ENCODE measurements around the gene CNIH3. TPM values are rescaled to one million over a fixed set of nuclear protein-coding genes. Genes with fewer than 3 reads are reported as not detected.

The CNIH3 gene
- total RNA-seq, 1 experiment from 2014 or later = 3.7 TPM

DNA sequence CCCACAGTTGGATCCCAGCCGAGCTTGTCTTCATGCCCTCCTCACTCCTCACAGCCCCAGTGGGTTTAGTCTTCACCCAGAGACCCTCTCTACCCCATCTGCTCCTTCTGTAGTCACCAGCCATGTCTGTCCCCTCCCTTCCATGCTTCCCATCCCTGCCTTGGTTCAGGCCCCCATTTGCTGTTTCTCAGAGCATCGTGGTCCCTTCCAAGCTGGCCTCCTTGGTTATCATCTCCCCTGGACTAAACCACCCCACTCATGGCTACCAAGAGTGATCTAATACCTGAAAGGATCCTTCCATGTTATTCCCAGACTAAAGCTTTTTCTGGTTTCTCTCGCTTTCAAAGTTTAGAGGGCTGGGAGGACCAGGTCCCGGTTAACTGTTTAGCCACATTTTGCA lies 8.3 kb downstream of the CNIH3 start:
- Histone ChIP-seq H3K4me3 (ENCODE audit: low read depth in 2 of 2, low read length in 2 of 2) (no peak overlapping the region), H3K9me3 (ENCODE audit: control insufficient read depth, insufficient read depth, low read depth, low read length) (no peaks in the 10 kb centered on the region), H3K4me1 (ENCODE audit: control insufficient read depth, insufficient read depth, low read length) (no peaks in the 10 kb centered on the region), H3K36me3 (ENCODE audit: control insufficient read depth, insufficient read depth, low read length) (no peaks in the 10 kb centered on the region), H3K27me3 (ENCODE audit: control insufficient read depth, insufficient read depth, low read length) (no peaks in the 10 kb centered on the region; the same call in 1 of the 2 replicates), H3K27ac (ENCODE audit: low read length) (no peak overlapping the region)
- intact Hi-C loops (cut with micrococcal nuclease; ENCODE audit: unreplicated experiment) = no loop called here
- BruUV-seq (replicated peaks) = no TSS peak
- DNase-seq (ENCODE audit: low read depth, low spot score) (no peak), ATAC-seq (no peak)
- TF ChIP-seq, protein P1, sequence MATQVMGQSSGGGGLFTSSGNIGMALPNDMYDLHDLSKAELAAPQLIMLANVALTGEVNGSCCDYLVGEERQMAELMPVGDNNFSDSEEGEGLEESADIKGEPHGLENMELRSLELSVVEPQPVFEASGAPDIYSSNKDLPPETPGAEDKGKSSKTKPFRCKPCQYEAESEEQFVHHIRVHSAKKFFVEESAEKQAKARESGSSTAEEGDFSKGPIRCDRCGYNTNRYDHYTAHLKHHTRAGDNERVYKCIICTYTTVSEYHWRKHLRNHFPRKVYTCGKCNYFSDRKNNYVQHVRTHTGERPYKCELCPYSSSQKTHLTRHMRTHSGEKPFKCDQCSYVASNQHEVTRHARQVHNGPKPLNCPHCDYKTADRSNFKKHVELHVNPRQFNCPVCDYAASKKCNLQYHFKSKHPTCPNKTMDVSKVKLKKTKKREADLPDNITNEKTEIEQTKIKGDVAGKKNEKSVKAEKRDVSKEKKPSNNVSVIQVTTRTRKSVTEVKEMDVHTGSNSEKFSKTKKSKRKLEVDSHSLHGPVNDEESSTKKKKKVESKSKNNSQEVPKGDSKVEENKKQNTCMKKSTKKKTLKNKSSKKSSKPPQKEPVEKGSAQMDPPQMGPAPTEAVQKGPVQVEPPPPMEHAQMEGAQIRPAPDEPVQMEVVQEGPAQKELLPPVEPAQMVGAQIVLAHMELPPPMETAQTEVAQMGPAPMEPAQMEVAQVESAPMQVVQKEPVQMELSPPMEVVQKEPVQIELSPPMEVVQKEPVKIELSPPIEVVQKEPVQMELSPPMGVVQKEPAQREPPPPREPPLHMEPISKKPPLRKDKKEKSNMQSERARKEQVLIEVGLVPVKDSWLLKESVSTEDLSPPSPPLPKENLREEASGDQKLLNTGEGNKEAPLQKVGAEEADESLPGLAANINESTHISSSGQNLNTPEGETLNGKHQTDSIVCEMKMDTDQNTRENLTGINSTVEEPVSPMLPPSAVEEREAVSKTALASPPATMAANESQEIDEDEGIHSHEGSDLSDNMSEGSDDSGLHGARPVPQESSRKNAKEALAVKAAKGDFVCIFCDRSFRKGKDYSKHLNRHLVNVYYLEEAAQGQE (IDR thresholded peaks at IDR 0.05; ENCODE audit: insufficient read depth in 1 of 2, low read depth in 2 of 2, low read length in 1 of 2) = no peak
- TF ChIP-seq TCF7L2 (IDR thresholded peaks at IDR 0.05; ENCODE audit: low read depth, low read length) = no peak
- TF ChIP-seq SIN3A (IDR thresholded peaks at IDR 0.05; ENCODE audit: borderline replicate concordance, insufficient read depth, low read depth, low read length) = no peak
- TF ChIP-seq, protein P2, sequence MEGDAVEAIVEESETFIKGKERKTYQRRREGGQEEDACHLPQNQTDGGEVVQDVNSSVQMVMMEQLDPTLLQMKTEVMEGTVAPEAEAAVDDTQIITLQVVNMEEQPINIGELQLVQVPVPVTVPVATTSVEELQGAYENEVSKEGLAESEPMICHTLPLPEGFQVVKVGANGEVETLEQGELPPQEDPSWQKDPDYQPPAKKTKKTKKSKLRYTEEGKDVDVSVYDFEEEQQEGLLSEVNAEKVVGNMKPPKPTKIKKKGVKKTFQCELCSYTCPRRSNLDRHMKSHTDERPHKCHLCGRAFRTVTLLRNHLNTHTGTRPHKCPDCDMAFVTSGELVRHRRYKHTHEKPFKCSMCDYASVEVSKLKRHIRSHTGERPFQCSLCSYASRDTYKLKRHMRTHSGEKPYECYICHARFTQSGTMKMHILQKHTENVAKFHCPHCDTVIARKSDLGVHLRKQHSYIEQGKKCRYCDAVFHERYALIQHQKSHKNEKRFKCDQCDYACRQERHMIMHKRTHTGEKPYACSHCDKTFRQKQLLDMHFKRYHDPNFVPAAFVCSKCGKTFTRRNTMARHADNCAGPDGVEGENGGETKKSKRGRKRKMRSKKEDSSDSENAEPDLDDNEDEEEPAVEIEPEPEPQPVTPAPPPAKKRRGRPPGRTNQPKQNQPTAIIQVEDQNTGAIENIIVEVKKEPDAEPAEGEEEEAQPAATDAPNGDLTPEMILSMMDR (IDR thresholded peaks at IDR 0.05) = no peak
- TF ChIP-seq POLR2AphosphoS5 (IDR thresholded peaks at IDR 0.05; ENCODE audit: low read depth, low read length) = no peak
- ChIA-PET POLR2A (interaction anchor here (0.5 kb wide), 1 partner anchor 36 kb away, joined by 3 read pairs; no protein-coding TSS in a partner anchor), CTCF (no interaction called here)
- in situ Hi-C loops (cut with HindIII; ENCODE audit: low pct_unique_long_range_greater_than_20kb, low sequenced_read_pairs) = no loop called here

DNA sequence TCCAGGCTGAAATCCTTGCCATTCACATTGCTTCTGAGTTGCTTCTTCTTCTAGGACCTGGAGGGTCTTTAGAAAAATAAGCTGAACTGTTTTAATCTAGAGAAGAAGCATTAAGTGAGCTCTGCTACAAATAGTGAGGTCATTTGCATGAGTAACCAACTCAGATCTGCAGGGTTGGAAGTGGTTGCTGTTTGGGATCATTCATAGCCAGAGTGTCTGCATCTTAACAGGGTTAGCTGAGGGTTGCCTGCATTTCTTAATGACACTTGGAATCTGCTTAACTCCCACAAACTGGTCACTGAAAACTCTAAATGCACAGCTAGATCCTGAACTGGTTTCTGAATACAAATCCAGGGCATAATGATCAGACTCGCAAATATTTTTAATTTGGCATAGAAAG lies 9.9 kb downstream of the CNIH3 start:
- no peak for DNase-seq (ENCODE audit: low read depth, low spot score)
- intact Hi-C loops (cut with micrococcal nuclease; ENCODE audit: unreplicated experiment) = no loop called here
- TF ChIP-seq SIN3A (IDR thresholded peaks at IDR 0.05; ENCODE audit: borderline replicate concordance, insufficient read depth, low read depth, low read length) (no peak), TCF7L2 (IDR thresholded peaks at IDR 0.05; ENCODE audit: low read depth, low read length) (no peak)
- TF ChIP-seq, protein P1 (IDR thresholded peaks at IDR 0.05; ENCODE audit: insufficient read depth in 1 of 2, low read depth in 2 of 2, low read length in 1 of 2) = no peak
- Histone ChIP-seq H3K36me3 (ENCODE audit: control insufficient read depth, insufficient read depth, low read length) (no peaks in the 10 kb centered on the region), H3K4me1 (ENCODE audit: control insufficient read depth, insufficient read depth, low read length) (no peaks in the 10 kb centered on the region), H3K4me3 (ENCODE audit: low read depth in 2 of 2, low read length in 2 of 2) (no peak overlapping the region), H3K27ac (ENCODE audit: low read length) (no peak overlapping the region), H3K9me3 (ENCODE audit: control insufficient read depth, insufficient read depth, low read depth, low read length) (no peaks in the 10 kb centered on the region), H3K27me3 (ENCODE audit: control insufficient read depth, insufficient read depth, low read length) (no peaks in the 10 kb centered on the region; the same call in 1 of the 2 replicates)
- no peak for ATAC-seq
- ChIA-PET CTCF (no interaction called here), POLR2A (no interaction called here)
- BruUV-seq (replicated peaks) = no TSS peak
- in situ Hi-C loops (cut with HindIII; ENCODE audit: low pct_unique_long_range_greater_than_20kb, low sequenced_read_pairs) = no loop called here
